DMS53 treated with DMSO at 0.1 percent for 48 hours (cell line): ENCODE measurements around the gene RALB.
"Not testable (repeated sequence)": the region's sequence is repeated elsewhere in the genome, so short reads cannot be mapped to it uniquely, and the experiment has no call there.

ENCODE experiments used
- DNase-seq: peaks from one replicate; lab custom pipeline; 2025; ENCODE audit not compliant: unreplicated experiment; lab: John Stamatoyannopoulos, UW

RALB gene

DNA sequence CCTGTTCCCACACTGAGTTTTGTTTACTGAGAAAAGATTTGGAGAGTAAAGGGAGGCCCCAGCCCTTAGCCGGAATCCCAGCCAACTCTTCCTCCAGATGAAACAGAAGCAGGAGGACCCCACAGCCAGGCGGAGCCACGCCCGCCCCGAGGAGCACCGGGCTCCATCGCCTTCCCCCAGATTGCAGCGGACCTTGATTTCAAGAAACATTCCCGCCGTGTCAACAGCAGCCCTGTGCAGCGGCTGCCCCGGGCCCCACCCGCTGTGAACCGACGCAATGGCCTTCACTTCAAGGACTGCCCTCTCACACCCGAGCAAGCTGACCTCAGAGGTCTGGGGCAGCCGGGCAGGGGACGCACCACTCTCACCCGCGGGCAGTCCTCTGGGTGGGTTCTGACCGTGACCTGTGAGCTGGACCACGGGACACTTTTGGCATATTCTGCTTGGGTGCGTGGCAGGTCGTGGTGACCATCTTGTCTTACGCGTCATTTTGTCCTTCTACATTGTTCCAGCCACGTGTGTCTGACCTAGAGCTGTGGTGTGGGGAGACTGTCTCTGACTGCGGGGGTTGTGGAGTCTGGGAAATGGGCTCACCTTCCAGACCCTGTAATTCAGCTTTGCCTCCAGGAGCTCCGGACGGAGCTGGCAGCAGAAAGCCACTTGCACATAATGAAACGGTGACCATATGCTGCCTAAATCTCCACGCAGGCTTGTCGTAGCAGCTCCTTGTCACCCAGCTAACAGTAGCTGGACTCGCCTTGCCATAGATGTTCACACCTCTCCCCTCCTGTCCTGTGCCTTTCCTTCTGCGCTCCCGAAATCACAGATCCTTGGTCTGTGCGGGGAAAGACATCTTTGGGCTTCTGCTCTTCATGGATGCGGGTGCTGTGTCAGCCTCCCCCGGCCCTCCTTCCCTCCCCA is 61.3 kb downstream of the RALB start:
- DNase-seq: no peak

DNA sequence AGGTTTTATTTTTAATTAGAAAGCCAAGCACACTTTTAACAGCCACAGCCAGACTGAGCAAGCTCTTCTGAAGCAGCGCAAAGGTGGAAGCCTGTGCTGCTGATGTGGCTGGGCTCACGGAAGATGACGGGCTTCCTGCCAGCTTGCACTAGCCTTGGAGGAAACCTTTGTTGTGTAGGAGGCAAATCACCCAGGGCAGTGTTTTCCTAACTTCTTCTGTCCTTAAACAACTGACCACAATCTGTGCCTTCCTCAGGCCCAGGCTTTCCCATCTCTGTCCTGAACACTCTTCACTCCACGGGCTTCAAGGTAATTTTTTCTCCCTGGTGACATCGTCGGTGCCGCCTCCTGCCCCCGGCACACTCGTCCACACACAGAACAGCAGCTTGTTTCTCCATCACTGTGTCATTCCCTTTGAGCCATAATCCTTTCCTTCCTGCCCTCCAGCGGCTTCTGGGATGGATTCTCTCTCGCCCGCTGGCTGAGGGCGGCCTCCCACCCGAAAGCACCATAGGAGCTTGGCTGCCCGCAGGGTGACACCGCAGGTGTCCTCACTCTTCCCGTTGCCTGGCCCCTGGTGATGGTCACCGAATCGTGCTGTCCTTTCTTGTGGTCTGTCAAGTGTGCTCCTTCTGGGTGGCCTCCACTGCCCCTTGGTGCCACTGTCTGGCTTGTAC is 62.2 kb downstream of the RALB start:
- DNase-seq: no peak

DNA sequence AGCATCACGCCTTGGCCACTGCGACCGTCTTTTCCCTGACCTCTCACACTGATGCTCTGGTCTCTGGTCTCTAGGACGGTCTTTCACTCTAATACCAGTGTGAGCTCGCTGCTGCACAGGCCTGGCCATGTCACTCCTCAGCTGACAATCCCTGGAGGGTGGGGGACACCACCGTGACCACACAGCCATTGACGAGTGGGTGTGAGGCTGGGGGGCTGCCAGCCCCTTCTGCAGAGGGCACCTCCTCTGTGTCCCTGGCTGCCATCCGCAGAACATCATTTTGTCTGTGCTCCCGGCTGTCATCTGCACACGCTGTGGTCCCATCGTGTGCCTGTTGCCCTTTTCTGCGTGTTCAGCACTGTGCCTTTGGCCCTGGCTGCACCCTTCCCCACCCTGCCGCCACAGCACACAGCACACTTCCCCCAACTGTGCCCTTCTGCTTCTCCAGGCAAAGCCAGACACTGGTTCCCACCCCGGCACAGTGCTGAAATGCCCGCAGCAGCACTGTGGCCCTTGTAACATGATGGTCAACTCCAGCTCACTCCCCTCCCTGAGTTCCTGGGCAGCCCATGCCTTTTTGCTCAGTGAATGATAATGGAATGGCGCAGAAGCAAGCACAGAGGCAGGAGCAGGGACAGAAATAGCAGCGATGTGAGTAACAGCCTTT is 62.8 kb downstream of the RALB start:
- no peak for DNase-seq

DNA sequence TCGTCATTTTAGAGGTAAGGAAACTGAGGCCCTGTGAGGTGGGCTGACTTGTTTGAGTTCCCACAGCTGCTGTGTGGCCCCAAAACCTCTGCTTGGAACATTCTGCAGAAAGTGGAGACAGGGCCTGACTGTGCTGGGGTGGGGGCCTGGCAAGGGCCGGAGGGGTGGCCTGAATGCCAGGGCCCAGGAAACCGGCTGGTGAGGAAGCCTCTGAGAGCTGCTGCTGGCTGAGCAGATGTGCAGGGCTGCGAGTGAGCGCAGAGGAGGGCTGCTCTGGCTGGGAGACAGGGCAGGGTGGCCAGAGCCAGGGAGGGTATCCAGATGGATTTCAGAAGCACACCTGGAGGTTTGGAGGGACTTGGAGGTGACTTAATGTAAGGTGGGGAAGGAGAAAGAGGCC is 63.4 kb downstream of the RALB start:
- DNase-seq: no peak

DNA sequence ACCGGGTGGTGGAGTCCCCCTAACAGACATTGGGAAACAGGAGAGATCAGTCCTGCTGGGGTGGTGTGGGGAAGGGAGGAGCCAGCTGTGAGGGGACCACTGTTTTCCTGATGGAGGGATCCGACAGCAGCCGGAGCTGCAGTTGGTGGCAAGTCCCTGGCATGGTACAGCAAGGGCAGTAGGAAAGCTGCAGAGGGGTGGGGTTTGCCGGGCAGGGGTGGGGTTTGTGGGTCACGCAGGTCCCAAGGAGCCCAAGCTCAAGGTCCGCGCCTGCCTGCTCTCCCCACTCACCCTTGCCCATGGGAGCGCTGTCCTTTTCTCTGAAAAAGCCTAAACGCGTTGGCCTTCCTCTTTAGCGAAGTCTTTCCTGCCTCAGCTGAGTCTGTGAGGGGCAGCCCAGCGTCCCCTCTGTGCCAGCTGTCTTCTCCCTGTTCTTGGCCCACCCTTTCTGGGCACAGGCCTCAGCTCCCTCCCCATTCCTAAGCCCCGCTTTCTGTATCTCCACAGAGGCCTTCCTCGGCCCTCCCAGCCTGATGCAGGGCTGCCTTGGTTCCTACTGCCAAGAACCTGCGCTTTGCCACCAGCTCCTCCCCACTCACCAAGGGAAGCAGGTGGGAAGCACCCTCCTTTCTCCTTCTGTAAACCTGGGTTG is 64.0 kb downstream of the RALB start:
- no peak for DNase-seq

DNA sequence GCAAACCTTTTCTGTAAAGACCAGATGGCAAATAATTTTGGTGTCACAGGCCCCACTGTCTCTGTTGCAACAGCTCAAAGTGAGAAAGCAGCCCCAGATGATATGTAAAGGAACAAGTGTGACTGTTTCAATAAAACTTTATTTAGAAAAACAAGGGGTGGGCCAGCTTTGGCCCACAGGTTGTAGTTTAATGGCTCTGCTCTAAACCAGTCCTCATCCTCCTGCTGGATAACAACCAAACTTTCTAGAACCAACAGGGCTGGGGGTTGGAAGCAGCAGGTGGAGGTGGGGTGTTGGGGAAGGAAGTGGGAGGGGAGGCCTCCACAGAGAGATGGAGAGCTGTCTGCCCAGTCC is 64.5 kb downstream of the RALB start:
- no peak for DNase-seq

DNA sequence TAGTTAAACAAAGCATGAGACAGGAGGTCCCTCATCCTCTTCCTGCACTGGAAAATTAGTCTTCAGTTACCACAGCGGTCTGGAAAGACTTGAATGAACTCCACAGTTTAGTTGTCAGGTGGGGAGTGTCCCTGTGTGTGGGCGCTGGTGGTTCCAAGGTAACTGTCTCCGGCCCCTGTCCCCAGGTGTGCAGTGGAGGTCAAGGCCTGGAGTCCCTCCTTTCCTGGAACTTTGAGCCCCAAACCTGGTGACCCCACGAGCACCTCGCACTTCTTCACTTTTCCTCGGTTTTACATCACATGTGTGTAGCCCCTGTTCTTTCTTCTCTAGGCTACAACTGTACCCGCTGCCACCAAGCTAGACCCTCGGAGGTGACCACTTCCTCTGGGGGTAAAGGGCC is 65.3 kb downstream of the RALB start:
- no peak for DNase-seq

DNA sequence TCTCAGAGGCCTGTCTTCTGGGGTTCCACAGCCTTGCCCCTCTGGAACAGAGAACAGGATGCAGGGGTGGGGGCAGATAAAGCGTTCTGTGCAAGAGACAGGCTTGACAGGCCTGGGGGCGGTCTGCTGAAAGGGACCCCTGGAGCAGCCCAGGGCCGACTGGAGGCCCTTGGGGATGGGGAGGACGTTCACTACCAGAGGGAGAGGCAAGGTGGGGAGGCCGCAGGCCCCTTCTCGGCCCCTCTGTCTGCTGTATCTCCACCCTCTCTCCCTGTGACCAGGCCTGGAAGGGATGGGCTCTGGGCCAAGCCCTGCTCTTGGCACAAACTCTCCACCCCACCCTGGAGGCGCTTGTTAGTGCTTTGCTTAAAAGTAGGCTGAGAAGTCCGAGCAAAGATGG is 66.0 kb downstream of the RALB start:
- DNase-seq: no peak

DNA sequence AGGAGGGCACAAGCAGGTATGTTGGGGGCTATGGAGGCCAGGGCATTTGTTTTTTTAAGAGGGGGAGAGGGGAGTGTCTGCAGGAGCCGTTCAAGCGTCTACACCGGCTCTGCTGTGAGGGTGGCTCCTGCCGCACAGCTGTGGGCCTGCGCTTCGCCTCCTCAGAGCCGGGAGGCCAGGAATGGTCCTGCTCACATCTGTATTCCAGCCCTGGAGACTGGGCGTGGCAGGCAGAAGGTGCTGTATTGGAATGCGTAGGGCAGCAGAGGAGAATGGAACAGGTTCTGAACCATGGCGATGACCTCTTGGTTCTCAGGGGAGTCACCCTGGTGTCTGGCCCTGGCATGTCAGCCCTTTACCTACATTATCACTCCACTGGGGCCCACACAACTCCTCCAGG is 66.5 kb downstream of the RALB start:
- DNase-seq: no peak

DNA sequence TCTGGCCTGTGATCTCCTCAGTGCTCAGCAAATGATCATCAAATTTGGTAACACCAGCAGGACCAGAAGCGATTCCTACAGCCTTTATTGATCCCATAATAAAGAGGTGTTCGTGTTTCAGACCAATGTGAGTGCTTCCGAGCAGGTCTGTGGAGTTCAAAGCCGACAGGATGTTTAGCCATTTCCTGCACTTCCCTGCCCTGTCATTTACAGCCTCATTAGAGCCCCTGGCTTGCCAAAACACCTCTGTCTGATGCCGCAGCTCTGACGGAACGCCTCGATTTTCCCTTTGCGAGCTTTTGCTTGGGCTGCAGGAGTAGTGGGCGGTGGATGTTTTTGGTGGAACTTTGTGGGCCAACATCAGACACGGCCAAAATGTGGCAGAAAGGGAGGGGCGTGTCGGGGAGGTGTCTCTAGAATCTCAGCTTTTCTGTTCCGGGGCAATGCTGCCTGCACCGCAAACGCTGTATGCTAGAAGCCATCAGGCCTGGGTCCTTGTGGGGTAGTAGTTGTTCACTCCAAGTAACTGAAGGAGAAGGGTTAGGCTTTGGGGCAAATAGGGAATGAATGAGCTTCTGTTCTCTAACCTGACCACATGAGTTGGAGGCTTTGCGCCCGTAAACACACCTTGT is 67.2 kb downstream of the RALB start:
- no peak for DNase-seq

DNA sequence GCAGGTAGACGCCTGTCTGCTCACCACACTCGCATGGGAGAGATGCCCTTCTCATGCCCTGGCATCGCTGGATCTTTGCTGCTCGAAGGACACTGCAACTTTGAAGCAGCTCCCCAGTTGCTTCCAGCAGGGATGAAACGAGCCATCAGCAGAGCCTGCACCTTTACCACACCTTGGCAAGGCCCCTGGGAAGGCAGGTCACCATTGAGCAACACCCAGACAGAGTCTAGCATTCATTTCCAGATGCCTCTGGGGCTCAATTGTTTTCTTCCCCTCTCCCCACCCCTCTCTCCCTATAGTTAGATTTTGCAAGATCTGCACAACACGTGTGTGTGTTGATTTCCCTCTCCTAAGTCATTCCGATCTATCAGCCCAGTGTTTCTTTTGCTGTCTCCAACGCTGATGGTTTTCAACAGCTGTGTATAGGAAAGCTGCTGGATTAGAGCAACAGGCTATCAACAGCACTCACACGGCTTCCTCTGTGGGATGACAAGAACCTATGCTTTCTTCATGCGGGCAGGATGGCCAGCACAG is 67.7 kb downstream of the RALB start:
- no peak for DNase-seq

DNA sequence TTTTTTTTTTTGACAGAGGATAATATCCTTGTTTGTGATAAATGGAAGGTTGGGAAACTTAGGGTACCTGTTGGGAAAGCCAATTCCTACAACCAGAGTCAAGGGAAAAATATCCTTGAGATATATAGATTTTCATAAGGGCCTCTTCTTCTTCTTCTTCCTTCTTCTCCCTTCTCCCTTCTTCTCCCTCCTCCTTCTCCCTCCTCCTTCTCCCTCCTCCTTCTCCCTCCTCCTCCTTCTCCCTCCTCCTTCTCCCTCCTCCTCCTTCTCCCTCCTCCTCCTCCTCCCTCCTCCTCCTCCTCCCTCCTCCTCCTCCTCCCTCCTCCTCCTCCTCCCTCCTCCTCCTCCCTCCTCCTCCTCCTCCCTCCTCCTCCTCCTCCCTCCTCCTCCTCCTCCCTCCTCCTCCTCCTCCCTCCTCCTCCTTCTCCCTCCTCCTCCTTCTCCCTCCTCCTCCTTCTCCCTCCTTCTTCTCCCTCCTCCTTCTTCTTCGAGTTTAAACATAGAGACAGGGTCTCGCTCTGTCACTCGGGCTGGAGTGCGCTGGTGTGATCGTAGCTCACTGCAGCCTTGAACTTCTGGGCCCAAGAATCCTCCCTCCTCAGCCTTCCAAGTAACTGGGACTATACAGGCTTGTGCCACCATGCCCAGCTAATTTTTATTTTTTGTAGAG is 68.4 kb downstream of the RALB start:
- not testable (repeated sequence) for DNase-seq

DNA sequence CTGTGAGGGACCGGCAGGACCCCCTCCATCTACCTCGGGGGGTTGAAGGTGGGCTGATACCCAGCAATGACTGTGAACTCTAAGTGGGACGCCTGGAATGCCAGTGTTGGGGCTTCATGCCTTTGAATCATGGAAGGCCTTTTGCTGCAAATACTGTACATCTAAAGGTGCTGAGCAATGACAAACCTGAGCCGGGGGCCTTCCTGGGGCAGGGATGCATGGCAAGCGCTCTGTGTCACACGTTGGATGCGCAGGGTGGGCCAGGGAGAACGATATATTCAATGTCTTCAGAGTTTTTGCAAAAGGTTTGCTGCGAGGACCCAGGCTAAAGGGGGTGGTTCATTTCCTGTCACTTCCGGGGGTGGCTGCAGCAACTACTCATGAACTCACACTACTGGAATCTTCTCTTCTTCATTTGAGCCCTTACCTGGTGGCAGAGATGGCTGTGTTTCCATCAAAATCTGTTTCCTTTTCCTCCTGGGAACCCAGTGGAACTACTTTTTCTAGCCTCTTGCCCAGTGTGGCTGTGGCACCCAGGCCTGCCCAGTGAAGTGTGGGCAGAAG is 69.2 kb downstream of the RALB start:
- DNase-seq: no peak

DNA sequence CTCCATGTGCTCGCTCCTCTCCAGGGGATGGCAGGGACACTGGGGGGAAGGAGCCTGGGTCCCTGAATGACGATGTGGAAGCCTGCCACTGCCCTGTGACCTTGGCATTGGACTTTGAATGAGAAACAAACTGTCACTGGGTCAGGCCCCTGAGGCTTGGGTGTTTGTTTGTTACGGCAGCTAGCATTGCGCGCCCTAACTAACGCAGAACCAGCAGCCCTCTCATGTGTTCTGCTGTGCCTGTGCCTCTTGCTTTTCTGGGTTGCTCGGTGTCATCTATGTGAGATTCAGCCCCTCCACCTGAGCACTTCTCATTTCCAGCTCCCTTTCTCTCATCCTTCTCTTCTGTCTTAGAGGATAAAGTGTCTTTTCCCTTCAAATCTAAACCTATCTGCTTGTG is 69.7 kb downstream of the RALB start:
- no peak for DNase-seq

DNA sequence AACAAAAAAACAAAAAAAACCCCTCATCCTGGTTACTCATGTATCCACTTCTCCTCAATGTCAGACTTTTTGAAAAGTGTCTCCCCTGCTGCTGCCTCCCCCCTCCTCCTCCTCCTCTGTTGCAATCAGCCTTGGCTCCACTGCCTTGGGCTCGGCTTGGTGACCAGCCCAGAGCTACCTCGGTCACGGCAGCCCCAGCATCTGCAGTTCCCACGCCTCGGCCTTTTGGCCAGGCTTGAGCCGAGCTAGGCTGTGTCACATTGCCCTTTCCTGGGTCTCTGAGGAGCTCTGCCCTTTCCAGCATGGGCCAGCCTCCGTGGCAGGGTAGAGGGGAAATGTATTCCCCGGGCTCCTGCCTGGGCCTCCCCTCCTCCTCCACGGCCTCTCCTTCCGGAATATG is 70.6 kb downstream of the RALB start:
- no peak for DNase-seq

DNA sequence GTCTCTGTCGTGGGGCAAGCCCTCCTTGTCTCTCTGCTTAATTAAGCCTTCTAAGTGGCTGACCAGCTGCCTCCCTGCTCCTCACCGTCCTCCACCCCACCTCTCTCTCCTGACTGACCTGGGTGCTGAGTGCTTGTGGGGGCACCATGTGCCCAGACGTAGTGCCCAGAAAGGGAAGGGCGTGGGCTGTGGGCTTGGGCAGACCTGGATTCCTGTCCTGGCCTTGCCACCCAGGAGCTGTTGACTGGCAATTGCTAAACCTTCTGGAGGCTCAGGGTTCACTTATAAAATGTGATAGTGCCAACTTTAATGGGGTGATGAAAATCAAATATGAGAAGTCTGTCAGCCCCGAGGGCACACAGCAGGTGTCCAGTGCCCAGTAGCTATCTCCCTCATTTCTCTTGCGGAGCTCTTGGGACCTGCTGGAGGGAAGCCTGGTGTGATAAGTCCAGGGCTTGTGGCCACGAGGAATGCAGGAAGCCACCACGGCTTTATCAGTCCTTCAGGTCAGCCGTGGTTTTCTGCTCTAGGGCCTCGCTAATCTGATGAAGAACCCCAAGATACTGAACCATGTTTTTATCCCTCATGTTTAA is 71.3 kb downstream of the RALB start:
- DNase-seq: no peak

DNA sequence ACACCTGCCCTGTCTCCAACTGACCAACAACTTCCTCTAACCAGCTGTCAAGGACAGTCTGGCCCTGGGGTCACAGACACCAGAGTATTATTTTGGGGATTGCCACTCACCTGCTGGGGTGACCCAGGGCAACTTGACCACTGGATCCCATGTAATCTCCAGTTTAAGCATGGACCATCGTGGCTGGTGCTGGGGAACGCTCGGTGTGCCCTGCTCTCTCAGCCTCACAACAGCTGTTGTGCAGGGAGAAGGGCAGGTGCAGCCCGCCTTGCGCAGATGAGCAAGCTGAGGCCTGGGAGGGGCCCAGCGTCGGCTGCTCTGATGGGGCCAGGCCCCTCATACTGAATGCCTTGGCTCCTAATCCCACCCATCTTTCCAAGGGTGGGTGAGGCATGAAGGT is 72.3 kb downstream of the RALB start:
- no peak for DNase-seq

DNA sequence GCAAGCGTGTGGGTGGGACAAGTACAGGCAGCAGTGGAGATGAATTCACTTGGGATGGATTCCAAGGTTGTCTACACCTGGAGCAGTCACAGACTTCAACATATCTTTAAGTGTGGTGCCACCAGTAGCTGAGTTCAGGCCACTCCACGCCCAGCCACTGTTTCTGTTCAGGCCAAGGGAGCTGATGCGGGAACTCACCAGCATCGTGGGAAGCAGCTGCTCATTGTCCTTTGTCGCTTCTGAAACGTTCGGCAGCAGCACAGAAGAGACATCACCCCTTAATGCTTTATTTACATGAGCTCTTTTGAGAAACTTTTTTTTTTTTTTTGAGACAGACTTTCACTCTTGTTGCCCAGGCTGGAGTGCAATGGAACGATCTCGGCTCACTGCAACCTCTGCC is 73.4 kb downstream of the RALB start:
- no peak for DNase-seq

DNA sequence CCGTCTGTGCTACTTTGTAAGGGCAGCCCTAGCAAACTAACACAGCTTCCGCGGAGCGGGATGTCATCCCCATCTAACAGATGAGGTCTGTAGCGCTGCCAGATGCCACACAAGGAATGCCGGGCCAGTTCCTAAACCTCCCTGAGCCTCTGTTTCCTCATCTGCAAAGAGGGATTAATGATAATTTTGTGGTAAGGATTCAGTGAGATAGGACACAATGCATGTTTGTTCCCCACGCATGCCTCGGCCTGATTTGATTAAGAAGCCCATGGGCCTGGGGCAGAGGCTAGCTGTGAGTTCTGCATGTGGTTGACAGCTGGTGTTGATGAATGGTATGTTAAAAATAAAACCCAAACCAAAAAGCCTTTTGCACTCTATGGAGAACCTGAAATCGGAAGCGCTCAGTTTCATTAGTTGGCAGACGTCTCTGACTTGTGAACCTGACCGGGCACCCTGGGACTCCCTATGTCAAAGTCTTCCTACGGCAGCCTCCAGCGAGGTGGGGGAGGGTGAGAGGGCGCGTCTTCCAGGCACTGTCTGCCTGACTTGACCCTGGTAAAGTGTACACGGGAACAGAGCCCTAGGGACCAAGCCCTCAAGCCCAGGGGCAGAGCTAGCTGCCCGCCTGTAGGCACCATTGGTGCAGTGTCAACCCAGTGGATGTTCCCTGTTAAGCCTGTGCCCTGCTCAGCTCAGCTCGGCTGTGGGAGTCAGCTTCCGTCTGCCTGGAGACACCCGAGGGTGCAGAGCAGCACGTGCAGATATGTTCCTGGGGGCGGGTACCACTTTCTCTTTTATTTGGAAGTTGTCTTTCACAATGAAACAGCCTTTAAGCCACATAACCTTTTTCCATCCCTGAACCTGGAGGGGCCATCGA is 78.5 kb downstream of the RALB start:
- no peak for DNase-seq
